GM23338 (cell line): ENCODE results near the gene CSDE1.

ENCODE experiments used
- CREB1 ChIP-seq: fragments of 250-450 bp; sonication (Bioruptor Pico); IDR thresholded peaks from 2 replicates; pipeline ENCODE4 v1.5.0; 2020; ENCODE audit warnings: low read depth, mild to moderate bottlenecking, moderate library complexity
- CTCF ChIP-seq, 2 experiments: fragments of 200-600 bp in 1 of 2; sonication (generic) in 1 of 2; conservative IDR thresholded peaks; 2 replicates each; pipeline versions ENCODE4 v1.5.1 to v1.6.1; 2016 to 2017; ENCODE audit warnings: antibody characterized with exemption in 2 of 2, low read depth in 2 of 2, mild to moderate bottlenecking in 2 of 2, moderate library complexity in 1 of 2
- EZH2 ChIP-seq: fragments of 200-600 bp; sonication (generic); IDR thresholded peaks from one replicate; pipeline ENCODE4 v1.8.0; 2017; ENCODE audit warnings: antibody characterized with exemption, mild to moderate bottlenecking, low read depth; ENCODE audit not compliant: unreplicated experiment
- POLR2AphosphoS5 ChIP-seq: IDR thresholded peaks from 2 replicates; pipeline ENCODE4 v1.6.1; 2016; ENCODE audit warnings: antibody characterized with exemption, low read depth
- REST ChIP-seq: IDR thresholded peaks from one replicate; pipeline ENCODE4 v1.6.1; 2018; ENCODE audit warnings: antibody characterized with exemption; ENCODE audit not compliant: unreplicated experiment

GRCh38 chr1:114720492-114720891 is 37.3 kb downstream of the CSDE1 start:
- TF ChIP-seq CTCF (conservative IDR thresholded peaks at IDR 0.05; ENCODE audit: low read depth in 2 of 2) = no peak
- no peak for TF ChIP-seq EZH2
- no peak for TF ChIP-seq REST
- TF ChIP-seq POLR2AphosphoS5 = no peak
- TF ChIP-seq CREB1 (CRISPR knock-in tag) = no peak
